Activated T-helper 2 cell treated with anti-CD3 and anti-CD28 coated beads, Interferon-gamma antibody, Interleukin-2, Interleukin-4, amounts not matched to agents 10 μg/mL and 5 μg/mL and 100 μg/mL, durations not matched to agents 14 hours and 24 hours and 36 hours (primary cell): Measurements from ENCODE around the gene ADM5. TPM values are rescaled to one million over a fixed set of nuclear protein-coding genes. Genes with fewer than 3 reads are reported as not detected.
A peak's percentile ranks its signal among the peaks of the same experiment; 100 is the strongest.

Source experiments
- DNase-seq: peaks from one replicate; pipeline ENCODE4 v3.0.0; 2021; ENCODE audit warnings: low spot score
- H3K27ac Mint-ChIP-seq: one replicate; pipeline ENCODE4 v1.8.0; 2021; ENCODE audit warnings: mixed read lengths
- H3K27me3 Mint-ChIP-seq: one replicate; pipeline ENCODE4 v1.8.0; 2021; ENCODE audit warnings: low read depth, mixed read lengths
- H3K36me3 Mint-ChIP-seq: one replicate; pipeline ENCODE4 v1.8.0; 2021; ENCODE audit warnings: low read depth, mixed read lengths
- H3K4me1 Mint-ChIP-seq: one replicate; pipeline ENCODE4 v1.8.0; 2021; ENCODE audit warnings: low read depth, mixed read lengths
- H3K4me3 Mint-ChIP-seq: one replicate; pipeline ENCODE4 v1.8.0; 2021; ENCODE audit warnings: low read depth, mild to moderate bottlenecking, moderate library complexity, mixed read lengths
- H3K9me3 Mint-ChIP-seq: one replicate; pipeline ENCODE4 v1.8.0; 2021; ENCODE audit warnings: mixed read lengths
- intact Hi-C: fragments of 100-400 bp; cut with micrococcal nuclease; formaldehyde crosslinking; loops from one replicate; pipeline ENCODE4 v1.15.1; 2023
- total RNA-seq: library from RNA; stranded (reverse); gene quantifications from 2 replicates; pipeline ENCODE4 v1.2.3, GENCODE V29; 2022

The ADM5 gene
- total RNA-seq, 1 donor from 2014 or later, result 7.2 TPM

GRCh38 chr19:49677901-49678674, 11.3 kb upstream of the ADM5 start:
- no peaks in the 10 kb centered on the region for H3K27me3 Mint-ChIP-seq
- intact Hi-C loops, result loop anchor here (2.0 to 5.0 kb wide), 3 partner anchors 89 to 189 kb away; partner anchors contain the start of genes AP2A1, PNKP and RPS11
- DNase-seq, result peak; percentile 71
- no peaks in the 10 kb centered on the region for H3K9me3 Mint-ChIP-seq
- peak overlapping the region; percentile 93 for H3K4me3 Mint-ChIP-seq
- peak overlapping the region; percentile 93 for H3K27ac Mint-ChIP-seq
- peaks cover 32% of the 10 kb centered on the region for H3K36me3 Mint-ChIP-seq
- H3K4me1 Mint-ChIP-seq, result peaks cover 19% of the 10 kb centered on the region

GRCh38 chr19:49678985-49679770, 10.2 kb upstream of the ADM5 start:
- Mint-ChIP-seq H3K9me3 (no peaks in the 10 kb centered on the region), H3K4me3 (peak overlapping the region; percentile 93), H3K27ac (peak overlapping the region; percentile 62), H3K36me3 (peaks cover 43% of the 10 kb centered on the region), H3K4me1 (peaks cover 19% of the 10 kb centered on the region), H3K27me3 (no peaks in the 10 kb centered on the region)
- DNase-seq, result no peak
- intact Hi-C loops, result loop anchor here (5.0 kb wide), 1 partner anchor 188 kb away; the partner anchor contains the start of gene PNKP

- no peaks in the 10 kb centered on the region for H3K27me3 Mint-ChIP-seq
- H3K27ac Mint-ChIP-seq, result peak overlapping the region; percentile 65
- H3K4me3 Mint-ChIP-seq, result peak overlapping the region; percentile 47
- H3K4me1 Mint-ChIP-seq, result peaks cover 19% of the 10 kb centered on the region
- intact Hi-C loops, result loop anchor here (5.0 kb wide), 1 partner anchor 187 kb away; the partner anchor contains the start of gene PNKP
- H3K9me3 Mint-ChIP-seq, result no peaks in the 10 kb centered on the region
- no peak for DNase-seq
- H3K36me3 Mint-ChIP-seq, result peaks cover 47% of the 10 kb centered on the region
Observed at GRCh38 chr19:49679771-49680413, 9.5 kb upstream of the ADM5 start.

GRCh38 chr19:49680421-49681351, 8.7 kb upstream of the ADM5 start:
- Mint-ChIP-seq H3K9me3 (no peaks in the 10 kb centered on the region), H3K27ac (peak overlapping the region; percentile 65), H3K4me1 (peaks cover 19% of the 10 kb centered on the region), H3K4me3 (peak overlapping the region; percentile 2), H3K36me3 (peaks cover 55% of the 10 kb centered on the region), H3K27me3 (no peaks in the 10 kb centered on the region)
- intact Hi-C loops, result no loop called here
- peak; percentile 87 for DNase-seq

- Mint-ChIP-seq H3K9me3 (no peaks in the 10 kb centered on the region), H3K27ac (no peak overlapping the region), H3K36me3 (peaks cover 62% of the 10 kb centered on the region), H3K4me1 (peaks cover 17% of the 10 kb centered on the region), H3K4me3 (no peak overlapping the region), H3K27me3 (no peaks in the 10 kb centered on the region)
- DNase-seq, result no peak
- intact Hi-C loops, result no loop called here
Observed at GRCh38 chr19:49681830-49682229, 7.6 kb upstream of the ADM5 start.

GRCh38 chr19:49682274-49682673, 7.1 kb upstream of the ADM5 start:
- DNase-seq, result no peak
- Mint-ChIP-seq H3K36me3 (peaks cover 66% of the 10 kb centered on the region), H3K4me1 (peaks cover 19% of the 10 kb centered on the region), H3K9me3 (no peaks in the 10 kb centered on the region), H3K27ac (no peak overlapping the region), H3K4me3 (no peak overlapping the region), H3K27me3 (no peaks in the 10 kb centered on the region)
- intact Hi-C loops, result no loop called here

GRCh38 chr19:49683814-49684250, 5.6 kb upstream of the ADM5 start:
- Mint-ChIP-seq H3K4me1 (peaks cover 12% of the 10 kb centered on the region), H3K27ac (no peak overlapping the region), H3K36me3 (peaks cover 72% of the 10 kb centered on the region), H3K9me3 (no peaks in the 10 kb centered on the region), H3K27me3 (no peaks in the 10 kb centered on the region), H3K4me3 (no peak overlapping the region)
- DNase-seq, result no peak
- intact Hi-C loops, result no loop called here

GRCh38 chr19:49684251-49684982, 5.0 kb upstream of the ADM5 start:
- peaks cover 74% of the 10 kb centered on the region for H3K36me3 Mint-ChIP-seq
- no peak overlapping the region for H3K4me3 Mint-ChIP-seq
- H3K27ac Mint-ChIP-seq, result no peak overlapping the region
- intact Hi-C loops, result no loop called here
- DNase-seq, result no peak
- H3K4me1 Mint-ChIP-seq, result peaks cover 12% of the 10 kb centered on the region
- H3K27me3 Mint-ChIP-seq, result no peaks in the 10 kb centered on the region
- no peaks in the 10 kb centered on the region for H3K9me3 Mint-ChIP-seq

- no peak for DNase-seq
- peaks cover 74% of the 10 kb centered on the region for H3K36me3 Mint-ChIP-seq
- H3K27me3 Mint-ChIP-seq, result no peaks in the 10 kb centered on the region
- intact Hi-C loops, result no loop called here
- H3K4me1 Mint-ChIP-seq, result peaks cover 8% of the 10 kb centered on the region
- H3K27ac Mint-ChIP-seq, result no peak overlapping the region
- no peak overlapping the region for H3K4me3 Mint-ChIP-seq
- H3K9me3 Mint-ChIP-seq, result no peaks in the 10 kb centered on the region
Observed at GRCh38 chr19:49684983-49685553, 4.3 kb upstream of the ADM5 start.

GRCh38 chr19:49685845-49686332, 3.5 kb upstream of the ADM5 start:
- peaks cover 73% of the 10 kb centered on the region for H3K36me3 Mint-ChIP-seq
- DNase-seq, result no peak
- no peaks in the 10 kb centered on the region for H3K9me3 Mint-ChIP-seq
- H3K27ac Mint-ChIP-seq, result no peak overlapping the region
- peaks cover 12% of the 10 kb centered on the region for H3K4me1 Mint-ChIP-seq
- intact Hi-C loops, result no loop called here
- H3K4me3 Mint-ChIP-seq, result no peak overlapping the region
- H3K27me3 Mint-ChIP-seq, result peaks cover 7% of the 10 kb centered on the region

GRCh38 chr19:49686503-49687088, 2.8 kb upstream of the ADM5 start:
- Mint-ChIP-seq H3K27me3 (peaks cover 8% of the 10 kb centered on the region), H3K4me1 (peaks cover 15% of the 10 kb centered on the region), H3K9me3 (no peaks in the 10 kb centered on the region), H3K4me3 (no peak overlapping the region), H3K36me3 (peaks cover 70% of the 10 kb centered on the region), H3K27ac (no peak overlapping the region)
- intact Hi-C loops, result no loop called here
- no peak for DNase-seq
